Breast epithelium (tissue), 3 donors: Measurements from ENCODE around the gene SLC9A5.

Source experiments
- POLR2A ChIP-seq: fragments of 450-650 bp; IDR thresholded peaks from one replicate; pipeline ENCODE4 v1.6.1; 2016; ENCODE audit warnings: antibody characterized with exemption, mild to moderate bottlenecking, moderate library complexity
- POLR2AphosphoS5 ChIP-seq, 3 donors: sonication (generic); formaldehyde crosslinking; IDR thresholded peaks; one replicate each; pipeline ENCODE4 v1.6.1; 2017; ENCODE audit warnings: antibody characterized with exemption in 3 of 3
- TF ChIP-seq, protein P1 (sequence below), 3 donors: fragments of 450-650 bp; IDR thresholded peaks; one replicate each; pipeline ENCODE4 v1.5.1; 2016 to 2017; ENCODE audit warnings: antibody characterized with exemption in 3 of 3, mild to moderate bottlenecking in 3 of 3, moderate library complexity in 3 of 3

DNA sequence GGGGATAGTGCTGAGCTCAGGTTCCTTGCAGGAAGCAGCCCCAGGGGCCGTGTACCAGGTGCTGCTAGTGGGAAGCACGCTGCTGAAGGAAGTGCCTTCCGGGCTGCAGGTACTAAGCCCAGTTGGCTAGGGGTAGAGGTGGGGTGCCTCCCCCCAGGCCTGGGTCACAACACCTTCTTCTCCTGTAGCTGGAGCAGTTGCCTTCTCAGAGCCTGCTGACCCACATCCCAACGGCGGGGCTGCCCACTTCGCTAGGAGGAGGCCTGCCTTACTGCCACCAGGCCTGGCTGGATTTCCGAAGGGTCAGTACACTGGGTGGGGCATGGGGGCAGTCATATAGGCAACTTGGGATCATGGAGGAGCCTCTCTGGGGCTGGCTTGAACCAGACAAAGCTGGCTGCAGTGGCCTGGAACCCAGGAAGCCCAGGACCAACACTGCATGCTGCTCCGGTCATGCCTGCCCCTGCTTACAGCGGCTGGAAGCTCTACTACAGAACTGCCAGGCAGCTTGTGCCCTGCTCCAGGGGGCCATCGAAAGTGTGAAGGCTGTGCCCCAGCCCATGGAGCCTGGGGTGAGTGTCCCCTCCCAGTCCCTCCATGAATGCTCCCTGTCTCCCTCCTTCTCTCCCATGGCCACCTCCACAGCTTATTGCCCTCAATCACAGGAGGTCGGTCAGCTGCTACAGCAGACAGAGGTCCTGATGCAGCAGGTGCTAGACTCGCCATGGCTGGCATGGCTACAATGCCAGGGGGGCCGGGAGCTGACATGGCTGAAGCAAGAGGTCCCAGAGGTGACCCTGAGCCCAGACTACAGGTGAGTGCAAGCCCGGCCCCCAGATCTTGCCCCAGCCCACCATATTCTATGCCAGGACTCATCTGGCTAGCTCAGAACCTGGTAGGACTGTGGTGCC lies 33.0 kb downstream of the SLC9A5 start:
- TF ChIP-seq, protein P1, sequence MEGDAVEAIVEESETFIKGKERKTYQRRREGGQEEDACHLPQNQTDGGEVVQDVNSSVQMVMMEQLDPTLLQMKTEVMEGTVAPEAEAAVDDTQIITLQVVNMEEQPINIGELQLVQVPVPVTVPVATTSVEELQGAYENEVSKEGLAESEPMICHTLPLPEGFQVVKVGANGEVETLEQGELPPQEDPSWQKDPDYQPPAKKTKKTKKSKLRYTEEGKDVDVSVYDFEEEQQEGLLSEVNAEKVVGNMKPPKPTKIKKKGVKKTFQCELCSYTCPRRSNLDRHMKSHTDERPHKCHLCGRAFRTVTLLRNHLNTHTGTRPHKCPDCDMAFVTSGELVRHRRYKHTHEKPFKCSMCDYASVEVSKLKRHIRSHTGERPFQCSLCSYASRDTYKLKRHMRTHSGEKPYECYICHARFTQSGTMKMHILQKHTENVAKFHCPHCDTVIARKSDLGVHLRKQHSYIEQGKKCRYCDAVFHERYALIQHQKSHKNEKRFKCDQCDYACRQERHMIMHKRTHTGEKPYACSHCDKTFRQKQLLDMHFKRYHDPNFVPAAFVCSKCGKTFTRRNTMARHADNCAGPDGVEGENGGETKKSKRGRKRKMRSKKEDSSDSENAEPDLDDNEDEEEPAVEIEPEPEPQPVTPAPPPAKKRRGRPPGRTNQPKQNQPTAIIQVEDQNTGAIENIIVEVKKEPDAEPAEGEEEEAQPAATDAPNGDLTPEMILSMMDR (IDR thresholded peaks at IDR 0.05) = no peak
- TF ChIP-seq POLR2AphosphoS5 (IDR thresholded peaks at IDR 0.05) = no peak
- no peak for TF ChIP-seq POLR2A
